Neural cell (in vitro differentiated cells): ENCODE results near the gene TM9SF4. TPM values are rescaled to one million over a fixed set of nuclear protein-coding genes. Genes with fewer than 3 reads are reported as not detected.

Experiments used
- H2AFZ ChIP-seq: fragments of 200-600, 300-800 bp; sonication (generic), shearing (Covaris generic); 2 replicates; pipeline ENCODE4 v1.6.0; 2014; ENCODE audit warnings: low read depth, mild to moderate bottlenecking, antibody characterized with exemption, low read length, moderate library complexity
- H3F3A ChIP-seq: fragments of 200-600 bp; shearing (Covaris generic); 2 replicates; pipeline ENCODE4 v1.6.1; 2016; ENCODE audit warnings: mild to moderate bottlenecking, moderate library complexity, mixed read lengths, antibody characterized with exemption, low read length; ENCODE audit not compliant: insufficient read depth, poor library complexity, severe bottlenecking
- H3K27ac ChIP-seq: fragments of 200-600, 300-800 bp; sonication (generic), shearing (Covaris generic); 2 replicates; pipeline ENCODE4 v1.5.1; 2014; ENCODE audit warnings: mild to moderate bottlenecking, low read length, moderate library complexity
- H3K27me3 ChIP-seq: fragments of 300-800, 200-600 bp; sonication (generic), shearing (Covaris generic); 2 replicates; pipeline ENCODE4 v1.6.0; 2014; ENCODE audit warnings: mild to moderate bottlenecking, low read depth, low read length, moderate library complexity; ENCODE audit not compliant: insufficient read depth
- H3K36me3 ChIP-seq: fragments of 300-800, 200-600 bp; sonication (generic), shearing (Covaris generic); 2 replicates; pipeline ENCODE4 v1.5.1; 2014; ENCODE audit warnings: mild to moderate bottlenecking, antibody characterized with exemption, low read length, moderate library complexity; ENCODE audit not compliant: insufficient read depth
- H3K4me2 ChIP-seq: fragments of 300-800, 200-600 bp; sonication (generic), shearing (Covaris generic); 2 replicates; pipeline ENCODE4 v1.6.0; 2014; ENCODE audit warnings: mild to moderate bottlenecking, low read length
- H3K4me3 ChIP-seq: fragments of 300-800, 200-600 bp; sonication (generic), shearing (Covaris generic); 2 replicates; pipeline ENCODE4 v1.5.1; 2014; ENCODE audit warnings: mild to moderate bottlenecking, low read length, moderate library complexity
- H3K79me2 ChIP-seq: fragments of 200-600 bp; shearing (Covaris generic); replicated peaks from 2 replicates; pipeline ENCODE4 v1.6.0; 2014; ENCODE audit warnings: mild to moderate bottlenecking, low read length, moderate library complexity; ENCODE audit not compliant: insufficient read depth
- H3K9ac ChIP-seq: fragments of 300-800, 200-600 bp; sonication (generic), shearing (Covaris generic); 2 replicates; pipeline ENCODE4 v1.6.1; 2016; ENCODE audit warnings: mild to moderate bottlenecking, low read length, mixed read lengths
- H3K9me2 ChIP-seq: fragments of 200-600 bp; shearing (Covaris generic); 2 replicates; pipeline ENCODE4 v1.6.1; 2016; ENCODE audit warnings: mild to moderate bottlenecking, low read length, mixed read lengths; ENCODE audit not compliant: insufficient read depth
- H3K9me3 ChIP-seq: fragments of 200-600, 300-800 bp; sonication (generic), shearing (Covaris generic); 2 replicates; pipeline ENCODE4 v1.6.1; 2016; ENCODE audit warnings: mild to moderate bottlenecking, mixed run types, low read length, moderate library complexity, mixed read lengths
- H4K20me1 ChIP-seq: fragments of 200-600 bp; shearing (Covaris generic); 2 replicates; pipeline ENCODE4 v1.6.1; 2016; ENCODE audit warnings: mild to moderate bottlenecking, mixed run types; ENCODE audit not compliant: insufficient read depth
- EP300 ChIP-seq: fragments of 450-650 bp; conservative IDR thresholded peaks from 2 replicates; pipeline ENCODE4 v1.6.1; 2014; ENCODE audit warnings: antibody characterized with exemption, mild to moderate bottlenecking, moderate library complexity; ENCODE audit not compliant: poor library complexity, severe bottlenecking
- EZH2 ChIP-seq: fragments of 200-600, 300-800 bp; shearing (Covaris generic), sonication (generic); IDR thresholded peaks from 2 replicates; pipeline ENCODE4 v1.6.1; 2014; ENCODE audit warnings: antibody characterized with exemption, low read length, borderline replicate concordance, mild to moderate bottlenecking; ENCODE audit not compliant: insufficient read depth, poor library complexity, severe bottlenecking
- MXI1 ChIP-seq: fragments of 450-650 bp; conservative IDR thresholded peaks from 2 replicates; pipeline ENCODE4 v1.6.1; 2014; ENCODE audit warnings: antibody characterized with exemption, mild to moderate bottlenecking; ENCODE audit not compliant: poor library complexity, severe bottlenecking
- POLR2AphosphoS5 ChIP-seq: IDR thresholded peaks from 2 replicates; pipeline ENCODE4 v1.6.1; 2012
- RAD21 ChIP-seq: fragments of 450-650 bp; conservative IDR thresholded peaks from 2 replicates; pipeline ENCODE4 v1.6.1; 2014; ENCODE audit warnings: antibody characterized with exemption, mild to moderate bottlenecking, moderate library complexity
- SMC3 ChIP-seq: fragments of 450-650 bp; conservative IDR thresholded peaks from 2 replicates; pipeline ENCODE4 v1.6.1; 2014; ENCODE audit warnings: antibody characterized with exemption, mild to moderate bottlenecking, moderate library complexity; ENCODE audit not compliant: poor library complexity
- TAF1 ChIP-seq: IDR thresholded peaks from 2 replicates; pipeline ENCODE4 v1.6.1; 2012; ENCODE audit warnings: low read depth
- polyA plus RNA-seq: library from polyadenylated mRNA; depleted of rRNA; stranded (reverse); fragments of >200 nt; gene quantifications from 2 replicates; pipeline ENCODE4 v1.2.3, GENCODE V29; 2014
- TF ChIP-seq, protein P1 (sequence below): IDR thresholded peaks from 2 replicates; pipeline ENCODE4 v1.6.1; 2012; ENCODE audit warnings: borderline replicate concordance
- TF ChIP-seq, protein P2 (sequence below): fragments of 450-650 bp; IDR thresholded peaks from 2 replicates; pipeline ENCODE4 v1.5.1; 2014; ENCODE audit warnings: antibody characterized with exemption, mild to moderate bottlenecking, moderate library complexity; ENCODE audit not compliant: poor library complexity, severe bottlenecking

The TM9SF4 gene
- polyA plus RNA-seq, 1 donor from 2014 or later, result 18.3 TPM

DNA sequence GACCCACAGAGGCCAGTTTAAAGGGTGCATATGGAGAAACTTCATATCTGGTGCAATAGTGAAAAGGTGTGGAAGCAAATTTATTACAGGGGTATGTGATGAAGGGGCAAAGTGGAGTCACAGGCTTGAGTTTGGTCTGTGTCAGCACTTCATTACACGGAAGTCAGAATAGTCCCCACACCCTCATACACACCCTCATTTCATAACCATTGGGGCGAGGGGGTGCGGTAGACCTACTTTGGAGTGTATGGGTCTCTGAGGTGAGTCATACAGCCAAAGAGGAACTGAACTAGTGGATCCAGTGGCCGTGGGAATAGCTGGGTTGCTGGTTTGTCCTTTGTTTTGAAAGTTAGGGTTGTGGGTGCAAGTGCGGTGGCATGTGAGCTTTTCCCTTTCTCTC lies 3.3 kb downstream of the TM9SF4 start:
- Histone ChIP-seq H3K4me2 (no peak overlapping the region), H3K4me3 (no peak overlapping the region), H3F3A (no peaks in the 10 kb centered on the region), H4K20me1 (no peaks in the 10 kb centered on the region), H3K27me3 (no peaks in the 10 kb centered on the region), H3K36me3 (no peaks in the 10 kb centered on the region), H3K79me2 (peaks cover 65% of the 10 kb centered on the region), H3K9me3 (no peaks in the 10 kb centered on the region), H2AFZ (no peak overlapping the region), H3K27ac (no peak overlapping the region), H3K9ac (no peak overlapping the region), H3K9me2 (no peaks in the 10 kb centered on the region)
- TF ChIP-seq MXI1 (no peak), TAF1 (no peak), SMC3 (no peak)
- TF ChIP-seq, protein P1, sequence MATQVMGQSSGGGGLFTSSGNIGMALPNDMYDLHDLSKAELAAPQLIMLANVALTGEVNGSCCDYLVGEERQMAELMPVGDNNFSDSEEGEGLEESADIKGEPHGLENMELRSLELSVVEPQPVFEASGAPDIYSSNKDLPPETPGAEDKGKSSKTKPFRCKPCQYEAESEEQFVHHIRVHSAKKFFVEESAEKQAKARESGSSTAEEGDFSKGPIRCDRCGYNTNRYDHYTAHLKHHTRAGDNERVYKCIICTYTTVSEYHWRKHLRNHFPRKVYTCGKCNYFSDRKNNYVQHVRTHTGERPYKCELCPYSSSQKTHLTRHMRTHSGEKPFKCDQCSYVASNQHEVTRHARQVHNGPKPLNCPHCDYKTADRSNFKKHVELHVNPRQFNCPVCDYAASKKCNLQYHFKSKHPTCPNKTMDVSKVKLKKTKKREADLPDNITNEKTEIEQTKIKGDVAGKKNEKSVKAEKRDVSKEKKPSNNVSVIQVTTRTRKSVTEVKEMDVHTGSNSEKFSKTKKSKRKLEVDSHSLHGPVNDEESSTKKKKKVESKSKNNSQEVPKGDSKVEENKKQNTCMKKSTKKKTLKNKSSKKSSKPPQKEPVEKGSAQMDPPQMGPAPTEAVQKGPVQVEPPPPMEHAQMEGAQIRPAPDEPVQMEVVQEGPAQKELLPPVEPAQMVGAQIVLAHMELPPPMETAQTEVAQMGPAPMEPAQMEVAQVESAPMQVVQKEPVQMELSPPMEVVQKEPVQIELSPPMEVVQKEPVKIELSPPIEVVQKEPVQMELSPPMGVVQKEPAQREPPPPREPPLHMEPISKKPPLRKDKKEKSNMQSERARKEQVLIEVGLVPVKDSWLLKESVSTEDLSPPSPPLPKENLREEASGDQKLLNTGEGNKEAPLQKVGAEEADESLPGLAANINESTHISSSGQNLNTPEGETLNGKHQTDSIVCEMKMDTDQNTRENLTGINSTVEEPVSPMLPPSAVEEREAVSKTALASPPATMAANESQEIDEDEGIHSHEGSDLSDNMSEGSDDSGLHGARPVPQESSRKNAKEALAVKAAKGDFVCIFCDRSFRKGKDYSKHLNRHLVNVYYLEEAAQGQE, result no peak

DNA sequence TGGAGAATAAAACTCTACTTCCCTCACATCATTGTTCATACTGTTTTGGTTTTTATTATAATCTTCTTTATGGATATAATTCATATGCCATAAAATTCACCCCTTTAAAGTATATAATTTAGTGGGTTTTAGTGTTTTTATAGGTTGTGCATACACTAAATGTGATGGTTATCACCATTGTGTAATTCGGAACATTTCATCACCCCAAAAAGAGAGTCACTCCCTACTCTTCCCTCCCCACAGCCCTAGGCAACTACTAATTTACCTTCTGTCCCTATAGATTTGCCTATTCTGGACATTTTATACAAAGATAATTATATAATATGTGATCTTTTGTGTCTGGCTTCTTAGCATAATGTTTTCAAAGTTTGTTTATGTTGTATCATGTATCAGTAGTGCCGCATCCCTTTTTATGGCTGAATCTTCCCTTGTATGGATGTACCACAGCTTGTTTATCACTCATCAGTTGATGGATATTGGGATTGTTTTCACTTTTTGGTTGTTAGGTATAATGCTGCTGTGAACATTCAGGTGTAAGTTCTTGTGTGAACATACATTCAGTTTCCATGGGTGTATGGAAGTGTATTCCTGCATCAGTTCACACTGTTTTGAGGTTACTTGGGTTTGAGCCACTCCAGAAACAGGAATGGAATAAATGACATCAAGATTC lies 4.2 kb downstream of the TM9SF4 start:
- no peak overlapping the region for H3K4me3 ChIP-seq
- H3K79me2 ChIP-seq, result peaks cover 71% of the 10 kb centered on the region
- TF ChIP-seq, protein P2, sequence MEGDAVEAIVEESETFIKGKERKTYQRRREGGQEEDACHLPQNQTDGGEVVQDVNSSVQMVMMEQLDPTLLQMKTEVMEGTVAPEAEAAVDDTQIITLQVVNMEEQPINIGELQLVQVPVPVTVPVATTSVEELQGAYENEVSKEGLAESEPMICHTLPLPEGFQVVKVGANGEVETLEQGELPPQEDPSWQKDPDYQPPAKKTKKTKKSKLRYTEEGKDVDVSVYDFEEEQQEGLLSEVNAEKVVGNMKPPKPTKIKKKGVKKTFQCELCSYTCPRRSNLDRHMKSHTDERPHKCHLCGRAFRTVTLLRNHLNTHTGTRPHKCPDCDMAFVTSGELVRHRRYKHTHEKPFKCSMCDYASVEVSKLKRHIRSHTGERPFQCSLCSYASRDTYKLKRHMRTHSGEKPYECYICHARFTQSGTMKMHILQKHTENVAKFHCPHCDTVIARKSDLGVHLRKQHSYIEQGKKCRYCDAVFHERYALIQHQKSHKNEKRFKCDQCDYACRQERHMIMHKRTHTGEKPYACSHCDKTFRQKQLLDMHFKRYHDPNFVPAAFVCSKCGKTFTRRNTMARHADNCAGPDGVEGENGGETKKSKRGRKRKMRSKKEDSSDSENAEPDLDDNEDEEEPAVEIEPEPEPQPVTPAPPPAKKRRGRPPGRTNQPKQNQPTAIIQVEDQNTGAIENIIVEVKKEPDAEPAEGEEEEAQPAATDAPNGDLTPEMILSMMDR, result no peak
- H3K27me3 ChIP-seq, result no peaks in the 10 kb centered on the region
- no peak overlapping the region for H3K4me2 ChIP-seq
- no peak overlapping the region for H3K27ac ChIP-seq
- H3K9ac ChIP-seq, result no peak overlapping the region
- H3K36me3 ChIP-seq, result no peaks in the 10 kb centered on the region
- no peaks in the 10 kb centered on the region for H3F3A ChIP-seq
- no peak overlapping the region for H2AFZ ChIP-seq
- H3K9me3 ChIP-seq, result no peaks in the 10 kb centered on the region
- no peaks in the 10 kb centered on the region for H4K20me1 ChIP-seq
- no peaks in the 10 kb centered on the region for H3K9me2 ChIP-seq

DNA sequence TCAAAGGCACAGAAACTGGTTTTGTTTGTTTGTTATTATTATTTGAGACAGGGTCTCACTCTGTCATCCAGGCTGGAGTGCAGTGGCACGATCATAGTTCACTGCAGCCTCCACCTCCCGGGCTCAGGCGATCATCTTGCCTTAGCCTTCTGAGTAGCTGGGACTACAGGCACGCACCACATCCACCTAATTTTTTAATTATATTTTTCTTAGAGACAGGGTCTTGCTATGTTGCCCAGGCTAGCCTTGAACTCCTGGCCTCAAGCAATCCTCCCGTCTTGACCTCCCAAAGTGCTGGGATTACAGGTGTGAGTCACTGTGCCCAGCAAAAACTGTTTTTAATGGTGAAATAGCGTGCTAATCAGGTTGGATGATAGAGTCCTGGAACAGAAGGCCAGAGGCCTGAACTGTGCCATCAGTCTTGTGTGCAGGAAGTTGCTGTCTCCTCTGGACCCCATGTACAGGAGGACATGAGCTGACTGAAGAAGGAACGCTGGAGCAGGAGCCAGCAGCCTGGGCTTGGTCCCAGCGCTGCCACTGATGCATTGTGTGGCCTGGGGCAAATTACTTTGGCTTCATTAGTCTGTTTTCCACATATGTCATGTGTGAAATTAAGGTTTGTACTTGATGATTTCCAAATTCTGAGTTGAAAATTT lies 4.9 kb downstream of the TM9SF4 start:
- H3K79me2 ChIP-seq, result peaks cover 77% of the 10 kb centered on the region
- H3K9me2 ChIP-seq, result no peaks in the 10 kb centered on the region
- H3F3A ChIP-seq, result no peaks in the 10 kb centered on the region
- H3K27me3 ChIP-seq, result no peaks in the 10 kb centered on the region
- H3K27ac ChIP-seq, result no peak overlapping the region
- no peak overlapping the region for H3K4me3 ChIP-seq
- no peaks in the 10 kb centered on the region for H3K36me3 ChIP-seq
- TF ChIP-seq MXI1, result no peak
- TF ChIP-seq RAD21, result no peak
- TF ChIP-seq TAF1, result no peak
- no peak for TF ChIP-seq POLR2AphosphoS5
- no peak for TF ChIP-seq SMC3
- TF ChIP-seq EP300, result no peak
- TF ChIP-seq, protein P2, result no peak
- TF ChIP-seq, protein P1, result no peak
- TF ChIP-seq EZH2, result no peak
- H2AFZ ChIP-seq, result no peak overlapping the region
- H3K9me3 ChIP-seq, result no peaks in the 10 kb centered on the region
- no peak overlapping the region for H3K9ac ChIP-seq
- H3K4me2 ChIP-seq, result no peak overlapping the region
- H4K20me1 ChIP-seq, result no peaks in the 10 kb centered on the region
